ENCODE results near the gene SLC5A1.
"Not testable (repeated sequence)": the region's sequence is repeated elsewhere in the genome, so short reads cannot be mapped to it uniquely, and the experiment has no call there.

GRCh38 chr22:32148372-32148771 lies 105.3 kb downstream of the SLC5A1 start:
- TF ChIP-seq HDAC8 (tag; IDR thresholded peaks at IDR 0.05); EP300 (IDR thresholded peaks at IDR 0.05; ENCODE audit: low read length); POLR2AphosphoS5 (IDR thresholded peaks at IDR 0.05; ENCODE audit: control insufficient read depth, insufficient read depth, low read depth, low read length); FOXJ2 (tag; IDR thresholded peaks at IDR 0.05): not testable (repeated sequence)
- TF ChIP-seq, protein P1, sequence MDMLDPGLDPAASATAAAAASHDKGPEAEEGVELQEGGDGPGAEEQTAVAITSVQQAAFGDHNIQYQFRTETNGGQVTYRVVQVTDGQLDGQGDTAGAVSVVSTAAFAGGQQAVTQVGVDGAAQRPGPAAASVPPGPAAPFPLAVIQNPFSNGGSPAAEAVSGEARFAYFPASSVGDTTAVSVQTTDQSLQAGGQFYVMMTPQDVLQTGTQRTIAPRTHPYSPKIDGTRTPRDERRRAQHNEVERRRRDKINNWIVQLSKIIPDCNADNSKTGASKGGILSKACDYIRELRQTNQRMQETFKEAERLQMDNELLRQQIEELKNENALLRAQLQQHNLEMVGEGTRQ (CRISPR knock-in tag; IDR thresholded peaks at IDR 0.05) = not testable (repeated sequence)
- TF ChIP-seq, protein P2, sequence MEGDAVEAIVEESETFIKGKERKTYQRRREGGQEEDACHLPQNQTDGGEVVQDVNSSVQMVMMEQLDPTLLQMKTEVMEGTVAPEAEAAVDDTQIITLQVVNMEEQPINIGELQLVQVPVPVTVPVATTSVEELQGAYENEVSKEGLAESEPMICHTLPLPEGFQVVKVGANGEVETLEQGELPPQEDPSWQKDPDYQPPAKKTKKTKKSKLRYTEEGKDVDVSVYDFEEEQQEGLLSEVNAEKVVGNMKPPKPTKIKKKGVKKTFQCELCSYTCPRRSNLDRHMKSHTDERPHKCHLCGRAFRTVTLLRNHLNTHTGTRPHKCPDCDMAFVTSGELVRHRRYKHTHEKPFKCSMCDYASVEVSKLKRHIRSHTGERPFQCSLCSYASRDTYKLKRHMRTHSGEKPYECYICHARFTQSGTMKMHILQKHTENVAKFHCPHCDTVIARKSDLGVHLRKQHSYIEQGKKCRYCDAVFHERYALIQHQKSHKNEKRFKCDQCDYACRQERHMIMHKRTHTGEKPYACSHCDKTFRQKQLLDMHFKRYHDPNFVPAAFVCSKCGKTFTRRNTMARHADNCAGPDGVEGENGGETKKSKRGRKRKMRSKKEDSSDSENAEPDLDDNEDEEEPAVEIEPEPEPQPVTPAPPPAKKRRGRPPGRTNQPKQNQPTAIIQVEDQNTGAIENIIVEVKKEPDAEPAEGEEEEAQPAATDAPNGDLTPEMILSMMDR (IDR thresholded peaks at IDR 0.05 in 2 of 3, conservative IDR thresholded peaks at IDR 0.05 in 1 of 3; ENCODE audit: insufficient read depth in 2 of 3, low read depth in 1 of 3, low read length in 3 of 3) = not testable (repeated sequence)
- TF ChIP-seq, protein P3, sequence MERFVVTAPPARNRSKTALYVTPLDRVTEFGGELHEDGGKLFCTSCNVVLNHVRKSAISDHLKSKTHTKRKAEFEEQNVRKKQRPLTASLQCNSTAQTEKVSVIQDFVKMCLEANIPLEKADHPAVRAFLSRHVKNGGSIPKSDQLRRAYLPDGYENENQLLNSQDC (CRISPR knock-in tag; IDR thresholded peaks at IDR 0.05) = not testable (repeated sequence)

Measured in K562 (cell line).